ENCODE results near the gene FAM131C. TPM values are rescaled to one million over a fixed set of nuclear protein-coding genes. Genes with fewer than 3 reads are reported as not detected.

Gene FAM131C
- total RNA-seq, 1 experiment from 2014 or later: 3.0 TPM

Other genes with a start within 250 kb of the FAM131C start
- 11.3 and 14.2 TPM in 2 replicates for gene SPEN, start 225.9 kb downstream of the FAM131C start, total RNA-seq (2014; rRNA removed; shearing (Covaris generic))
- gene ZBTB17, start 97.5 kb downstream of the FAM131C start, total RNA-seq (2014; rRNA removed; shearing (Covaris generic)): 10.0 and 14.3 TPM in 2 replicates
- gene SRARP, start 69.4 kb downstream of the FAM131C start, total RNA-seq (2014; rRNA removed; shearing (Covaris generic)): not detected in 2 replicates
- not detected in 2 replicates for gene HSPB7, start 55.6 kb downstream of the FAM131C start, total RNA-seq (2014; rRNA removed; shearing (Covaris generic))
- gene CLCNKA, start 51.6 kb downstream of the FAM131C start, total RNA-seq (2014; rRNA removed; shearing (Covaris generic)): not detected in 2 replicates
- gene CLCNKB, start 29.9 kb downstream of the FAM131C start, total RNA-seq (2014; rRNA removed; shearing (Covaris generic)): 0.22 and 0.26 TPM in 2 replicates
- 52.3 and 53.9 TPM in 2 replicates for gene EPHA2, start 82.4 kb upstream of the FAM131C start, total RNA-seq (2014; rRNA removed; shearing (Covaris generic))
- 6.1 and 6.3 TPM in 2 replicates for gene ARHGEF19, start 139.0 kb upstream of the FAM131C start, total RNA-seq (2014; rRNA removed; shearing (Covaris generic))
- 3.9 and 4.0 TPM in 2 replicates for gene CPLANE2, start 163.5 kb upstream of the FAM131C start, total RNA-seq (2014; rRNA removed; shearing (Covaris generic))

Measured in NCI-H460 (cell line).